PC-3 (cell line): ENCODE measurements around the gene NRG3.

Experiments used
- CTCF ChIP-seq: fragments of 300-600 bp; sonication (generic); conservative IDR thresholded peaks from 2 replicates; pipeline ENCODE4 v1.5.1; 2017; ENCODE audit warnings: antibody characterized with exemption, low read depth, mild to moderate bottlenecking, low read length
- EZH2 ChIP-seq: fragments of 300-600 bp; sonication (generic); IDR thresholded peaks from one replicate; pipeline ENCODE4 v1.6.1; 2017; ENCODE audit warnings: antibody characterized with exemption, mild to moderate bottlenecking, low read length; ENCODE audit not compliant: unreplicated experiment
- EZH2phosphoT487 ChIP-seq: fragments of 300-600 bp; sonication (generic); IDR thresholded peaks from 2 replicates; pipeline ENCODE4 v1.6.1; 2018; ENCODE audit warnings: mild to moderate bottlenecking, antibody characterized with exemption, low read length, borderline replicate concordance

GRCh38 chr10:81848931-81849330 is 26.1 kb upstream of the NRG3 start:
- TF ChIP-seq CTCF (no peak), EZH2 (no peak), EZH2phosphoT487 (no peak)
